GM18508 (cell line): Measurements from ENCODE around the gene DLEC1.
A peak's percentile ranks its signal among the peaks of the same experiment; 100 is the strongest.
"Not testable (repeated sequence)": the region's sequence is repeated elsewhere in the genome, so short reads cannot be mapped to it uniquely, and the experiment has no call there.

Experiments
- ATAC-seq: cut with Tn5 transposase; IDR thresholded peaks from one replicate; pipeline ENCODE4 v1.9.1; 2021; ENCODE audit warnings: moderate number of reproducible peaks; ENCODE audit not compliant: insufficient read depth, unreplicated experiment

Gene DLEC1

GRCh38 chr3:38147421-38147820 is 108.4 kb downstream of the DLEC1 start:
- no peak for ATAC-seq

- ATAC-seq: no peak
Observed at GRCh38 chr3:38148311-38148882, 109.4 kb downstream of the DLEC1 start.

- ATAC-seq: no peak
Observed at GRCh38 chr3:38149708-38150107, 110.7 kb downstream of the DLEC1 start.

GRCh38 chr3:38150780-38151528 is 111.9 kb downstream of the DLEC1 start:
- no peak for ATAC-seq

GRCh38 chr3:38151667-38152265 is 112.8 kb downstream of the DLEC1 start:
- ATAC-seq: no peak

- ATAC-seq: no peak
Observed at GRCh38 chr3:38152609-38153008, 113.6 kb downstream of the DLEC1 start.

- ATAC-seq: no peak
Observed at GRCh38 chr3:38153221-38153620, 114.2 kb downstream of the DLEC1 start.

GRCh38 chr3:38154033-38154494 is 115.1 kb downstream of the DLEC1 start:
- ATAC-seq: no peak

- ATAC-seq: no peak
Observed at GRCh38 chr3:38154625-38155255, 115.7 kb downstream of the DLEC1 start.

- ATAC-seq: no peak
Observed at GRCh38 chr3:38155825-38156224, 116.8 kb downstream of the DLEC1 start.

- ATAC-seq: no peak
Observed at GRCh38 chr3:38157117-38157516, 118.1 kb downstream of the DLEC1 start.

GRCh38 chr3:38157595-38157994 is 118.6 kb downstream of the DLEC1 start:
- ATAC-seq: no peak

- ATAC-seq: no peak
Observed at GRCh38 chr3:38158472-38158871, 119.5 kb downstream of the DLEC1 start.

GRCh38 chr3:38160704-38161103 is 121.7 kb downstream of the DLEC1 start:
- ATAC-seq: not testable (repeated sequence)

- ATAC-seq: no peak
Observed at GRCh38 chr3:38163117-38163840, 124.3 kb downstream of the DLEC1 start.

GRCh38 chr3:38163841-38164642 is 125.0 kb downstream of the DLEC1 start:
- no peak for ATAC-seq

GRCh38 chr3:38164643-38164951 is 125.6 kb downstream of the DLEC1 start:
- peak; percentile 8 for ATAC-seq

GRCh38 chr3:38164952-38165721 is 126.1 kb downstream of the DLEC1 start, which contains the start of gene OXSR1:
Gene OXSR1, plus strand, starts transcription at chr3:38165537. Its CDS starts 340 bp downstream, at chr3:38165877.
- peak; percentile 92 for ATAC-seq
